ENCODE results near the gene SLC6A19.

GRCh38 chr5:1265026-1265425 is 63.6 kb downstream of the SLC6A19 start:
- no peak for TF ChIP-seq CTCF (conservative IDR thresholded peaks at IDR 0.05; ENCODE audit: low read depth, low read length)
- TF ChIP-seq EZH2 (IDR thresholded peaks at IDR 0.05; ENCODE audit: borderline replicate concordance, low read depth, low read length, poor library complexity, severe bottlenecking) = no peak

Measured in A673 (cell line).